GM12892 (cell line): ENCODE results near the gene PIK3C2G.

Experiments used
- POLR2A ChIP-seq: IDR thresholded peaks from 2 replicates; pipeline ENCODE4 v1.6.1; 2011; ENCODE audit warnings: low read depth, low read length, control low read depth
- POLR2AphosphoS5 ChIP-seq: IDR thresholded peaks from 2 replicates; pipeline ENCODE4 v1.6.1; 2011; ENCODE audit warnings: low read depth, low read length, control low read depth
- TAF1 ChIP-seq: IDR thresholded peaks from 2 replicates; pipeline ENCODE4 v1.6.1; 2011; ENCODE audit warnings: low read depth, mild to moderate bottlenecking, control low read depth, low read length, borderline replicate concordance

DNA sequence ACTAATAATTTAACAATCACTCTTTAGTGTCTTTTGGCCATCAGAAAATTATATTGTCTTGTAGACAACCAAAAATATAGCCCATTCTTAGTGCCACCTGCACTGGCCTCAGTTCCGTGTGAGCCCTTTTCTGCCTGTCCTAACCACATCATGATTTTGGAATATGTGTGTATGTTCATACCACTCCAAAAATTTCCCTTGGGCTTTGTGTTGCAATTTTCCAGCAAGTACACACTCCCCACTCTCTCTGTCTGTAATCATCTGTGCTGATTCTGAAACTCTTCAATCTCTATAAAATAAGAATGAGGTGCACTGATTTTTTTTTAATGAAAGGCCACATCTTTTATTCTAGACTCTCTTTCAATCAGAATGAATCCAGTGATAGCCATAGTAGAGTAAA lies 196.0 kb downstream of the PIK3C2G start:
- TF ChIP-seq TAF1 (no peak), POLR2A (no peak), POLR2AphosphoS5 (no peak)
